Heart left ventricle (tissue), 13 donors: ENCODE measurements around the gene ATXN2.
A peak's percentile ranks its signal among the peaks of the same experiment; 100 is the strongest.

Experiments
- CTCF ChIP-seq, 12 donors: fragments of 200-600 bp; sonication (generic) in 4 of 12; IDR thresholded peaks; one replicate each; pipeline versions ENCODE4 v1.5.0 to v1.8.0; 2018 to 2022; ENCODE audit warnings: antibody characterized with exemption in 12 of 12, mild to moderate bottlenecking in 5 of 12
- POLR2A ChIP-seq, 2 donors: fragments of 450-650 bp; IDR thresholded peaks; one replicate each; pipeline ENCODE4 v1.6.1; 2017; ENCODE audit warnings: antibody characterized with exemption in 2 of 2, mild to moderate bottlenecking in 2 of 2, moderate library complexity in 2 of 2
- donor health status: ischemic (EF 13 %, LVEDD 7.1; RV severe dilation, severe dysfunction).
- donor health status: DM: no; HTN: yes; CAD: no.
- donor health status: DM: no; HTN: no; CAD: no.
- donor health status: ischemic (EF 25% LVEDD 6.9; RV normal size, moderate dysfunction).
- donor health status: ischemic (EF 25% LVEDD 5.7; RV mildly dilated, moderate dysfunction).
- donor health status: ischemic (EF 35%, LVEDD 5.7; RV mildly dilated, moderate dysfunction).
- donor health status: nonischemic (EF 11% LVEDD 7.7; RV severe dilation, severe dysfunction).
- donor health status: DM: yes; HTN: yes; CAD: no.
- donor health status: PGD.
- donor health status: ischemic (EF 29% LVEDD 5.4; RV normal size, mild dysfunction).
- donor health status: nonischemic (EF 23%, LVEDD 6.1; RV moderate dilation, normal function).

- TF ChIP-seq POLR2A (IDR thresholded peaks at IDR 0.05) (no peak), CTCF (IDR thresholded peaks at IDR 0.05) (peak; percentile 47 to 77 (median 68))
Measured at GRCh38 chr12:111529424-111530368, 69.4 kb downstream of the ATXN2 start.
